Common myeloid progenitor, CD34-positive (primary cell): ENCODE measurements around the gene OLIG1.

Experiments used
- CTCF ChIA-PET: fragments of 350-600 bp; sonication (Branson Sonifier 250); formaldehyde crosslinking; loops from one replicate; lab custom pipeline; 2021; ENCODE audit warnings: antibody characterized with exemption; lab: Charles Lee
- POLR2A ChIA-PET: fragments of 350-600 bp; sonication (Branson Sonifier 250); formaldehyde crosslinking; loops from one replicate; lab custom pipeline; 2021; ENCODE audit warnings: antibody characterized with exemption; lab: Charles Lee
- DNase-seq, 3 donors: peaks; one replicate each; pipeline versions ENCODE4 v3.0.0 to v3.0.0-alpha.2; 2013
- H3K27ac ChIP-seq, 2 experiments: 1 replicate in 1 of 2; 2 replicates in 1 of 2; pipeline ENCODE4 v1.7.0; 2013; ENCODE audit warnings: inconsistent platforms in 2 of 2, low read length in 2 of 2, mild to moderate bottlenecking in 2 of 2, low read depth in 1 of 2, moderate library complexity in 1 of 2; ENCODE audit not compliant: severe bottlenecking in 2 of 2, insufficient read depth in 1 of 2, poor library complexity in 1 of 2
- H3K27me3 ChIP-seq, 5 experiments: replicated peaks in 2 of 5; 1 replicate in 3 of 5; 2 replicates in 2 of 5; pipeline versions ENCODE4 v1.6.1 to v1.7.0; 2013; ENCODE audit warnings: low read length in 4 of 5, mild to moderate bottlenecking in 2 of 5, moderate library complexity in 2 of 5, inconsistent platforms in 1 of 5; ENCODE audit not compliant: insufficient read depth in 5 of 5, control insufficient read depth in 4 of 5
- H3K36me3 ChIP-seq, 4 experiments: 1 replicate in 2 of 4; 2 replicates in 2 of 4; pipeline versions ENCODE4 v1.6.1 to v1.7.0; 2013; ENCODE audit warnings: low read length in 3 of 4, control low read depth in 1 of 4, mild to moderate bottlenecking in 1 of 4; ENCODE audit not compliant: control insufficient read depth in 4 of 4, insufficient read depth in 4 of 4
- H3K4me1 ChIP-seq, 4 experiments: 1 replicate in 3 of 4; 2 replicates in 1 of 4; pipeline versions ENCODE4 v1.6.1 to v1.7.1; 2013; ENCODE audit warnings: low read length in 3 of 4, mild to moderate bottlenecking in 3 of 4, control low read depth in 1 of 4, inconsistent platforms in 1 of 4, moderate library complexity in 1 of 4; ENCODE audit not compliant: control insufficient read depth in 4 of 4, insufficient read depth in 4 of 4; ENCODE audit errors: control extremely low read depth in 1 of 4
- H3K4me3 ChIP-seq, 7 experiments: 1 replicate in 4 of 7; 2 replicates in 3 of 7; pipeline versions ENCODE4 v1.5.1 to v1.7.0; 2013; ENCODE audit warnings: mild to moderate bottlenecking in 7 of 7, low read length in 6 of 7, moderate library complexity in 6 of 7, inconsistent platforms in 2 of 7, low read depth in 2 of 7, control low read depth in 1 of 7; ENCODE audit not compliant: insufficient read depth in 4 of 7, control insufficient read depth in 1 of 7; ENCODE audit errors: extremely low read depth in 1 of 7
- H3K9me3 ChIP-seq, 5 experiments: 1 replicate in 4 of 5; 2 replicates in 1 of 5; pipeline versions ENCODE4 v1.6.1 to v1.7.1; 2013; ENCODE audit warnings: low read length in 4 of 5, mild to moderate bottlenecking in 2 of 5, inconsistent platforms in 1 of 5, low read depth in 1 of 5, moderate library complexity in 1 of 5; ENCODE audit not compliant: control insufficient read depth in 4 of 5, insufficient read depth in 2 of 5; ENCODE audit errors: control extremely low read depth in 1 of 5
- WGBS: methylation state at CpG from one replicate; pipeline ENCODE4 v1.1.5; 2013; ENCODE audit not compliant: insufficient coverage; 5-methylcytosine and 5-hydroxymethylcytosine counted together

Gene OLIG1

GRCh38 chr21:33073636-33074035, 3.7 kb downstream of the OLIG1 start:
- ChIA-PET CTCF (interaction anchor here (1.0 kb wide), 1 partner anchor 8 kb away, joined by 4 read pairs; no protein-coding TSS in a partner anchor), POLR2A (interaction anchor here (0.6 kb wide), 1 partner anchor 118 kb away, joined by 3 read pairs; no protein-coding TSS in a partner anchor)
- DNase-seq = no peak
- no peak overlapping the region for H3K27ac ChIP-seq
- 93% methylated on average over 4 of the region's 4 CpGs for WGBS
- H3K27me3 ChIP-seq = peaks cover 9 to 86% (median 30%) of the 10 kb centered on the region in 5 experiments
- no peak overlapping the region for H3K4me3 ChIP-seq
- H3K36me3 ChIP-seq = no peaks in the 10 kb centered on the region
- H3K4me1 ChIP-seq = peaks cover 8 to 44% (median 34%) of the 10 kb centered on the region in 4 experiments
- peaks cover 0 to 8% (median 3%) of the 10 kb centered on the region in 5 experiments for H3K9me3 ChIP-seq

- POLR2A ChIA-PET = no interaction called here
- CTCF ChIA-PET = interaction anchor here (1.0 to 2.2 kb wide), 2 partner anchors 10 to 49 kb away, joined by 3 to 6 read pairs; partner anchors contain the start of gene OLIG2
- Histone ChIP-seq H3K4me1 (peaks cover 4 to 42% (median 33%) of the 10 kb centered on the region in 4 experiments), H3K9me3 (no peaks in the 10 kb centered on the region), H3K4me3 (peak overlapping the region in 1 of 7 experiments; percentile 40), H3K36me3 (no peaks in the 10 kb centered on the region), H3K27ac (no peak overlapping the region), H3K27me3 (peaks cover 5 to 71% (median 27%) of the 10 kb centered on the region in 5 experiments)
- DNase-seq = peak in 2 of 3 donors; percentile 50 to 60
- WGBS = 0% methylated on average over 4 of the region's 9 CpGs
Observed at GRCh38 chr21:33075128-33075527, 5.2 kb downstream of the OLIG1 start.

GRCh38 chr21:33075596-33076195, 5.8 kb downstream of the OLIG1 start:
- ChIA-PET CTCF (interaction anchor here (1.0 to 2.2 kb wide), 3 partner anchors 9 to 51 kb away, joined by 3 to 6 read pairs (median 4); partner anchors contain the start of gene OLIG2), POLR2A (no interaction called here)
- Histone ChIP-seq H3K27me3 (peaks cover 5 to 65% (median 27%) of the 10 kb centered on the region in 5 experiments), H3K27ac (no peak overlapping the region), H3K4me3 (no peak overlapping the region), H3K4me1 (peaks cover 4 to 37% (median 28%) of the 10 kb centered on the region in 4 experiments), H3K36me3 (no peaks in the 10 kb centered on the region), H3K9me3 (no peaks in the 10 kb centered on the region)
- no peak for DNase-seq
- WGBS = 94% methylated on average over 10 of the region's 11 CpGs

GRCh38 chr21:33076600-33077329, 6.8 kb downstream of the OLIG1 start:
- POLR2A ChIA-PET = no interaction called here
- peaks cover 4 to 27% (median 18%) of the 10 kb centered on the region in 4 experiments for H3K4me1 ChIP-seq
- no peak for DNase-seq
- 94% methylated on average over 5 of the region's 11 CpGs for WGBS
- CTCF ChIA-PET = interaction anchor here (1.1 to 2.2 kb wide), 3 partner anchors 10 to 50 kb away, joined by 4 to 6 read pairs (median 4); partner anchors contain the start of gene OLIG2
- no peaks in the 10 kb centered on the region for H3K9me3 ChIP-seq
- H3K36me3 ChIP-seq = no peaks in the 10 kb centered on the region
- H3K4me3 ChIP-seq = no peak overlapping the region
- H3K27me3 ChIP-seq = peaks cover 5 to 54% (median 24%) of the 10 kb centered on the region in 5 experiments
- no peak overlapping the region for H3K27ac ChIP-seq

GRCh38 chr21:33078907-33079582, 9.1 kb downstream of the OLIG1 start:
- POLR2A ChIA-PET = no interaction called here
- Histone ChIP-seq H3K36me3 (no peaks in the 10 kb centered on the region), H3K9me3 (no peaks in the 10 kb centered on the region), H3K27me3 (peaks cover 0 to 32% (median 3%) of the 10 kb centered on the region in 5 experiments), H3K4me3 (no peak overlapping the region), H3K4me1 (peaks cover 4 to 21% (median 14%) of the 10 kb centered on the region in 4 experiments), H3K27ac (no peak overlapping the region)
- DNase-seq = peak; percentile 84 to 96 (median 95)
- CTCF ChIA-PET = interaction anchor here (0.7 to 1.6 kb wide), 8 partner anchors 8 to 55 kb away, joined by 3 to 7 read pairs (median 4); partner anchors contain the start of gene OLIG2
- WGBS = 33% methylated on average over 7 of the region's 10 CpGs

- no peak for DNase-seq
- Histone ChIP-seq H3K36me3 (no peaks in the 10 kb centered on the region), H3K4me3 (no peak overlapping the region), H3K27ac (no peak overlapping the region), H3K4me1 (peaks cover 4 to 21% (median 9%) of the 10 kb centered on the region in 4 experiments), H3K27me3 (peaks cover 0 to 19% (median 0%) of the 10 kb centered on the region in 5 experiments), H3K9me3 (no peaks in the 10 kb centered on the region)
- POLR2A ChIA-PET = no interaction called here
- CTCF ChIA-PET = interaction anchor here (0.8 to 1.7 kb wide), 11 partner anchors 8 to 89 kb away, joined by 3 to 5 read pairs (median 3); no protein-coding TSS in a partner anchor
- 100% methylated on average over 3 of the region's 3 CpGs for WGBS
Observed at GRCh38 chr21:33080376-33080775, 10.4 kb downstream of the OLIG1 start.
